ENCODE measurements around the gene GTF2F1.

GRCh38 chr19:6374161-6374709 is 18.7 kb downstream of the GTF2F1 start:
- TF ChIP-seq TAF1 (IDR thresholded peaks at IDR 0.05; ENCODE audit: borderline replicate concordance, low read depth, low read length) (no peak), POLR2AphosphoS5 (IDR thresholded peaks at IDR 0.05; ENCODE audit: low read depth, low read length) (no peak), POLR2A (IDR thresholded peaks at IDR 0.05; ENCODE audit: low read depth, low read length) (no peak)
